ENCODE results near the gene TMEM72.

DNA sequence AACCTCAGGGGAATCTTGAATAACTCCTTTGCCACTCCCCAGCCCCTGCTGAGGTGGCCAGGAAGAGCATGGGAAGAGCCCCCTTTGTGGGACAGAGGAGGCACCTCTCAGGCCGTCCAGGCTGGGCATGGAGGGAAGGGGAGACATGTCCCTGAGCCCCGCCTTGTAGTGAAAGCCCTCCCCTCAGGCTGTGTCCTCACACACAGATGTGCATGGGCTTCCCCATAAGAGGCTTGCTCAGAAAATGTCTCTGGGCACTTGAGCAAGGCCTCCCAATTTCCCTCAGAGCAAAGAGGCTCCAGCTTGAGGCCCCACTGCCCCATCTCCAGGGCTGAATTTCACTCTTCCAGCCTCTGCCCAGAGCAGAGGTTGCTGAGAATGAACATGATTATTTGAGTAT lies 3.8 kb downstream of the TMEM72 start:
- TF ChIP-seq RAD21 (IDR thresholded peaks at IDR 0.05; ENCODE audit: low read depth) (no peak), POLR2A (IDR thresholded peaks at IDR 0.05; ENCODE audit: borderline replicate concordance, extremely low read depth, insufficient read depth, insufficient read length) (no peak), ELF1 (IDR thresholded peaks at IDR 0.05; ENCODE audit: borderline replicate concordance, low read depth) (no peak), EZH2phosphoT487 (IDR thresholded peaks at IDR 0.05; ENCODE audit: borderline replicate concordance) (no peak), EZH2 (IDR thresholded peaks at IDR 0.05) (no peak), ZFX (IDR thresholded peaks at IDR 0.05) (no peak), SP1 (IDR thresholded peaks at IDR 0.05; ENCODE audit: low read depth) (no peak), FOSL1 (IDR thresholded peaks at IDR 0.05; ENCODE audit: low read depth) (no peak)
- TF ChIP-seq, protein P1, sequence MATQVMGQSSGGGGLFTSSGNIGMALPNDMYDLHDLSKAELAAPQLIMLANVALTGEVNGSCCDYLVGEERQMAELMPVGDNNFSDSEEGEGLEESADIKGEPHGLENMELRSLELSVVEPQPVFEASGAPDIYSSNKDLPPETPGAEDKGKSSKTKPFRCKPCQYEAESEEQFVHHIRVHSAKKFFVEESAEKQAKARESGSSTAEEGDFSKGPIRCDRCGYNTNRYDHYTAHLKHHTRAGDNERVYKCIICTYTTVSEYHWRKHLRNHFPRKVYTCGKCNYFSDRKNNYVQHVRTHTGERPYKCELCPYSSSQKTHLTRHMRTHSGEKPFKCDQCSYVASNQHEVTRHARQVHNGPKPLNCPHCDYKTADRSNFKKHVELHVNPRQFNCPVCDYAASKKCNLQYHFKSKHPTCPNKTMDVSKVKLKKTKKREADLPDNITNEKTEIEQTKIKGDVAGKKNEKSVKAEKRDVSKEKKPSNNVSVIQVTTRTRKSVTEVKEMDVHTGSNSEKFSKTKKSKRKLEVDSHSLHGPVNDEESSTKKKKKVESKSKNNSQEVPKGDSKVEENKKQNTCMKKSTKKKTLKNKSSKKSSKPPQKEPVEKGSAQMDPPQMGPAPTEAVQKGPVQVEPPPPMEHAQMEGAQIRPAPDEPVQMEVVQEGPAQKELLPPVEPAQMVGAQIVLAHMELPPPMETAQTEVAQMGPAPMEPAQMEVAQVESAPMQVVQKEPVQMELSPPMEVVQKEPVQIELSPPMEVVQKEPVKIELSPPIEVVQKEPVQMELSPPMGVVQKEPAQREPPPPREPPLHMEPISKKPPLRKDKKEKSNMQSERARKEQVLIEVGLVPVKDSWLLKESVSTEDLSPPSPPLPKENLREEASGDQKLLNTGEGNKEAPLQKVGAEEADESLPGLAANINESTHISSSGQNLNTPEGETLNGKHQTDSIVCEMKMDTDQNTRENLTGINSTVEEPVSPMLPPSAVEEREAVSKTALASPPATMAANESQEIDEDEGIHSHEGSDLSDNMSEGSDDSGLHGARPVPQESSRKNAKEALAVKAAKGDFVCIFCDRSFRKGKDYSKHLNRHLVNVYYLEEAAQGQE (IDR thresholded peaks at IDR 0.05; ENCODE audit: low read depth), result no peak
- TF ChIP-seq, protein P2, sequence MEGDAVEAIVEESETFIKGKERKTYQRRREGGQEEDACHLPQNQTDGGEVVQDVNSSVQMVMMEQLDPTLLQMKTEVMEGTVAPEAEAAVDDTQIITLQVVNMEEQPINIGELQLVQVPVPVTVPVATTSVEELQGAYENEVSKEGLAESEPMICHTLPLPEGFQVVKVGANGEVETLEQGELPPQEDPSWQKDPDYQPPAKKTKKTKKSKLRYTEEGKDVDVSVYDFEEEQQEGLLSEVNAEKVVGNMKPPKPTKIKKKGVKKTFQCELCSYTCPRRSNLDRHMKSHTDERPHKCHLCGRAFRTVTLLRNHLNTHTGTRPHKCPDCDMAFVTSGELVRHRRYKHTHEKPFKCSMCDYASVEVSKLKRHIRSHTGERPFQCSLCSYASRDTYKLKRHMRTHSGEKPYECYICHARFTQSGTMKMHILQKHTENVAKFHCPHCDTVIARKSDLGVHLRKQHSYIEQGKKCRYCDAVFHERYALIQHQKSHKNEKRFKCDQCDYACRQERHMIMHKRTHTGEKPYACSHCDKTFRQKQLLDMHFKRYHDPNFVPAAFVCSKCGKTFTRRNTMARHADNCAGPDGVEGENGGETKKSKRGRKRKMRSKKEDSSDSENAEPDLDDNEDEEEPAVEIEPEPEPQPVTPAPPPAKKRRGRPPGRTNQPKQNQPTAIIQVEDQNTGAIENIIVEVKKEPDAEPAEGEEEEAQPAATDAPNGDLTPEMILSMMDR (IDR thresholded peaks at IDR 0.05 in 2 of 3, conservative IDR thresholded peaks at IDR 0.05 in 1 of 3; ENCODE audit: borderline replicate concordance in 1 of 3, insufficient read depth in 1 of 3, low read depth in 2 of 3, low read length in 2 of 3), result no peak

All from HCT116 (cell line).